ENCODE data around the gene RAB5B. TPM values are rescaled to one million over a fixed set of nuclear protein-coding genes. Genes with fewer than 3 reads are reported as not detected.
A peak's percentile ranks its signal among the peaks of the same experiment; 100 is the strongest.

Gene RAB5B, protein sequence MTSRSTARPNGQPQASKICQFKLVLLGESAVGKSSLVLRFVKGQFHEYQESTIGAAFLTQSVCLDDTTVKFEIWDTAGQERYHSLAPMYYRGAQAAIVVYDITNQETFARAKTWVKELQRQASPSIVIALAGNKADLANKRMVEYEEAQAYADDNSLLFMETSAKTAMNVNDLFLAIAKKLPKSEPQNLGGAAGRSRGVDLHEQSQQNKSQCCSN
- 25.1 TPM for total RNA-seq

- Histone ChIP-seq H3K9me3 (ENCODE audit: low read depth, low read length) (no peaks in the 10 kb centered on the region), H3K27me3 (ENCODE audit: insufficient read depth, low read length) (no peaks in the 10 kb centered on the region), H3K4me1 (ENCODE audit: insufficient read depth, low read length) (peaks cover 52% of the 10 kb centered on the region), H3K4me3 (ENCODE audit: low read length) (peak within 1 kb of the TSS; percentile 85)
Observed at GRCh38 chr12:55973599-55974307, at the start of gene RAB5B. TSS of gene RAB5B (plus strand) at chr12:55974078. CDS start at chr12:55986961, 12,883 bp downstream.

- Histone ChIP-seq H3K27me3 (ENCODE audit: insufficient read depth, low read length) (no peaks in the 10 kb centered on the region), H3K9me3 (ENCODE audit: low read depth, low read length) (no peaks in the 10 kb centered on the region), H3K4me1 (ENCODE audit: insufficient read depth, low read length) (peaks cover 49% of the 10 kb centered on the region), H3K4me3 (ENCODE audit: low read length) (no peak overlapping the region)
Observed at GRCh38 chr12:55925371-55925770, 48.5 kb upstream of the RAB5B start.

- no peaks in the 10 kb centered on the region for H3K27me3 ChIP-seq (ENCODE audit: insufficient read depth, low read length)
- H3K4me1 ChIP-seq (ENCODE audit: insufficient read depth, low read length): peaks cover 56% of the 10 kb centered on the region
- H3K4me3 ChIP-seq (ENCODE audit: low read length): peak overlapping the region; percentile 75
- H3K9me3 ChIP-seq (ENCODE audit: low read depth, low read length): no peaks in the 10 kb centered on the region
Observed at GRCh38 chr12:55925870-55926737, 47.8 kb upstream of the RAB5B start.

- no peaks in the 10 kb centered on the region for H3K9me3 ChIP-seq (ENCODE audit: low read depth, low read length)
- H3K4me3 ChIP-seq (ENCODE audit: low read length): peak overlapping the region; percentile 75
- H3K4me1 ChIP-seq (ENCODE audit: insufficient read depth, low read length): peaks cover 58% of the 10 kb centered on the region
- no peaks in the 10 kb centered on the region for H3K27me3 ChIP-seq (ENCODE audit: insufficient read depth, low read length)
Observed at GRCh38 chr12:55926738-55927587, 46.9 kb upstream of the RAB5B start.

DNA sequence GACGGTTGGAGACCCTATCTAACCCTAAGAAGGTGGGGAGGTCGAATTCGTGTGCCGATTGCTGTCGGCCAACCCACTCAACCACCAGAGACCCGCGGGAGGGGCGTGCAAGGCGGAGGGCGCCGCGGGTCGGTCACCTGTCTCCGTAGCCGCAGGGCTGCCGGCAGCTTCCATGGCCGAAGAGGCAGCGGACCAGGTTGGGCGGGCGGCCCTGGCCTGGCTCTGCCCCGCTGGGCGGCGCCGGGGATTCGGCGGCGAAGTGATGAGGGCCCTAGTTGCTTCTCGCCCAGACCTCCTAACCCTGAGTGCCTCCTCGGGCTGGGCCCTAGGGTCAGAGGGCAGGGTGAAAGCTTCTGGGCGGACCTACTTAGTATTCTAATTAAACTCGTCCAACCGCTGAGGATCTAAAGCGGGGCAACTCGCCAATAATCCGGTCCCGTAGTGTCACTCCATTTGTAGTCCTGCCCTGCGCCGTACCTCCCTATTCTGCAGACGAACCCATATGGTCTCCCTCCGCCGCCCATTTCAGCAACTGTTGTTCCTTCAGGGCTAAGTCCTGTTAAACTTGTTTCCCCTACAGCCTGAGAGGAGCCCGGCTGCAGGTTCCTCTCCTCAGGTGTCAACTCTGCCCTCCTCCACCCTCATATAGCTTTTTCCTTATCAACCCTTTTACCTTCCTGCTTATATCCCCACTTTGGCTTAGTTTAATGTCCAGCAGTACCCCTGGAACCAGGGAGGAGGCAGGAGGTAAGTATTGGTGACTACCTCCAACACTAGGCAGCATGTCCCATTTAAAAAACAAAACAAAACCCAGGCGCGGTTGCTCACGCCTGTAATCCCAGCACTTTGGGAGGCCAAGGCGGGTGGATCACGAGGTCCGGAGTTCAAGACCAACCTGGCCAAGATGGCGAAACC is 46.0 kb upstream of the RAB5B start, which contains the start of gene PYM1:
Gene PYM1, minus strand, starts transcription at position 307 of the 915 bp plus-strand sequence. Its CDS starts 133 bp downstream, at position 174.
- H3K9me3 ChIP-seq (ENCODE audit: low read depth, low read length): no peaks in the 10 kb centered on the region
- peaks cover 63% of the 10 kb centered on the region for H3K4me1 ChIP-seq (ENCODE audit: insufficient read depth, low read length)
- no peaks in the 10 kb centered on the region for H3K27me3 ChIP-seq (ENCODE audit: insufficient read depth, low read length)
- H3K4me3 ChIP-seq (ENCODE audit: low read length): peak within 1 kb of the TSS; percentile 75

DNA sequence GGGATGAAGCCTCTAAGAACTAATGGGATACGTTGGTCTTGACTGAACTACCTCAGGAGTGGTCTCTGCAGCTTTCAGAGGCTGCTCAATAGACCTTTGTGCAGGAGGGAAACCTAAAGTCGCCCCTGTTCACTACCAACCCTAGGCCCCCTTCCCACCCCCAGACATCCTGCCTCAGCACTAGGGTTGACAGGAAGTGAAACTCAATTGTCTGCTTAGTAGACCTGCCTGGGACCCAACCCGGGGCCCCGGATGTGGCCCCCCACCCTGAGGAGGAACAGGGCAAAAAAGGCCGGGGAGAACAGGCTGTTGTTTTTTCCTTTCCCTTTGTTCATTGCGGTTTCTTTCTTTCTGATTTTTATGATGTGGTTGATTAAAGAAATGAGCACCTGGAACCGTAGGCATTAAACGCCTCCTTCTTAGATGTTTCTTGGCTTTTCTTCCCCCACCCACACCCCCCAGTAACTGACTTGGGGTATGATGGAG is 44.5 kb upstream of the RAB5B start:
- peak overlapping the region; percentile 75 for H3K4me3 ChIP-seq (ENCODE audit: low read length)
- no peaks in the 10 kb centered on the region for H3K9me3 ChIP-seq (ENCODE audit: low read depth, low read length)
- peaks cover 78% of the 10 kb centered on the region for H3K4me1 ChIP-seq (ENCODE audit: insufficient read depth, low read length)
- no peaks in the 10 kb centered on the region for H3K27me3 ChIP-seq (ENCODE audit: insufficient read depth, low read length)

GRCh38 chr12:55930771-55931316 is 43.0 kb upstream of the RAB5B start, which contains the start of gene DGKA:
TSS of gene DGKA (plus strand) at chr12:55931162. CDS start at chr12:55936504, 5,342 bp downstream.
- peak within 1 kb of the TSS; percentile 81 for H3K4me3 ChIP-seq (ENCODE audit: low read length)
- no peaks in the 10 kb centered on the region for H3K9me3 ChIP-seq (ENCODE audit: low read depth, low read length)
- H3K4me1 ChIP-seq (ENCODE audit: insufficient read depth, low read length): peaks cover 77% of the 10 kb centered on the region
- no peaks in the 10 kb centered on the region for H3K27me3 ChIP-seq (ENCODE audit: insufficient read depth, low read length)

GRCh38 chr12:55931317-55931779 is 42.5 kb upstream of the RAB5B start:
- Histone ChIP-seq H3K4me1 (ENCODE audit: insufficient read depth, low read length) (peaks cover 74% of the 10 kb centered on the region), H3K9me3 (ENCODE audit: low read depth, low read length) (no peaks in the 10 kb centered on the region), H3K27me3 (ENCODE audit: insufficient read depth, low read length) (no peaks in the 10 kb centered on the region), H3K4me3 (ENCODE audit: low read length) (peak overlapping the region; percentile 81)

DNA sequence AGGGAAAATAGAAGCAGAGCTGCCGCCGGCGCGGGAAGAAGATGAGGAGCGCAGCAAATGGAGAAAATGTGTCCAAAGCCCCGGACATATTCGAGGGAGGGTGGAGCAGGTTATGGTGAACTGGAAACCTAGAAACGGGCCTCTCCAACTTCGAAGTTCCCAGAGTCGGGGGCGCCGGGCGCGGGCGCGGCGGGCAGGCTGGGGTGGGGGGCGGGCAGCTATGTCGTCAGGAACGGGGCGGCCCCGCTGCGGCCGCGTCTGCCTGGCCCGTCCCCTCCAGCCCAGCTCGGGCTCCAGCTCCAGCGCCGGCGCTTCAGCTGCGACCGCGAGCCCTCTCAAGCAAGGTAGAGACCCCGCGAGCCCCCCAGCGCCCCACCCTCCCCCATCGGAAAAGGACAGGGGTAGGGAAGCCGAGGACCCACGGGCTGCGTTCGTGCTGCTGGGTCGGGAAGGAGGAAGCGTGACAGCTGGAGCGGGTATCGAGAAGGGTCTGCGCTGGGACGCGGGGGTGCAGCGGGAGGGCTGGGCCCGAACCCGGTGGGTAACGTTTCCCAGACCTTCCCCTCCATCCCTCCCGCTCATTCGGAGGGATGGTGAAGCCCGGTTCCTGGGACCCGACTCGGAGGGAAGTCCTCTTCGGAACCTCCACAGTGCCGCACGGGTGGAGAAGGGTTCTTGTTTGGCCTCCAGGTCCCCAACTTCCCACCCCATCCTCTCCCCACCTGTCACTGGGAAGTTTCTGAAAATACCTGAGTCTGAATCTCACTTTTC is 41.9 kb upstream of the RAB5B start:
- Histone ChIP-seq H3K9me3 (ENCODE audit: low read depth, low read length) (no peaks in the 10 kb centered on the region), H3K4me3 (ENCODE audit: low read length) (peak overlapping the region; percentile 81), H3K27me3 (ENCODE audit: insufficient read depth, low read length) (no peaks in the 10 kb centered on the region), H3K4me1 (ENCODE audit: insufficient read depth, low read length) (peaks cover 77% of the 10 kb centered on the region)

- peak overlapping the region; percentile 81 for H3K4me3 ChIP-seq (ENCODE audit: low read length)
- no peaks in the 10 kb centered on the region for H3K9me3 ChIP-seq (ENCODE audit: low read depth, low read length)
- no peaks in the 10 kb centered on the region for H3K27me3 ChIP-seq (ENCODE audit: insufficient read depth, low read length)
- H3K4me1 ChIP-seq (ENCODE audit: insufficient read depth, low read length): peaks cover 78% of the 10 kb centered on the region
Observed at GRCh38 chr12:55932551-55932910, 41.3 kb upstream of the RAB5B start.

DNA sequence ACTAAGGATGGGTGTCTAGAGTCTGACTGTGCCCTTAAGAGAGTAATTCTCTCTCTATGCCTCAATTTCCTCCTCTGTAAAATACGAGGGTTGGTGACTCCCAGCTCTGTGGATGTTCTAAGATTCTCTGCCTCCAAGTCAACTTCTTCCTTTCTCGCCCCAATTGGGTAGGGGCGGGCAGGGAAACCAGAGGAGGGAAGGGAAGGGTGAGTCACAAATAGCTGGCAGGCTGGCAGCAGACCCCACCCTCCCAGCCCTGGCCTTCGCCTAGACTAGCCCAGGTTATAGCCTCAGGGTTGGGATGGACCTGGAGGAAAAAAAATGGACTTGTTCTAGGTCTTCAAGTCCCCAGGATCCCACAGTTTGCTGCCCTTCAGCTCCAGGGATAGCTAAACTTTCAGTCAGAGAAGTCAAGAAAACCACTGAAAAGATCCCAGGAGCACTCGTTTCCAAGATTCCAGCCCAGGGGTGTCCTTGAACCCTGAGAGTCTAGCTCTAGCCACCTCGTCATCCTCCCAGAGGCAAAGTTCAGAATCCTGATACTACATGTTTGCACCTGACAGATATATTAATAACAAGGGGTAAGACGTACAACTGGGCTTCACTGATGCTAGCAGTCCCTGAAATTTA is 40.6 kb upstream of the RAB5B start:
- Histone ChIP-seq H3K4me3 (ENCODE audit: low read length) (peak overlapping the region; percentile 81), H3K4me1 (ENCODE audit: insufficient read depth, low read length) (peaks cover 72% of the 10 kb centered on the region)

More for the DNA sequence above, 40.6 kb upstream of the RAB5B start:
- no peaks in the 10 kb centered on the region for H3K27me3 ChIP-seq (ENCODE audit: insufficient read depth, low read length)
- H3K9me3 ChIP-seq (ENCODE audit: low read depth, low read length): no peaks in the 10 kb centered on the region
